ENCODE results near the gene ADAMTS6. TPM values are rescaled to one million over a fixed set of nuclear protein-coding genes. Genes with fewer than 3 reads are reported as not detected.

Gene ADAMTS6
- total RNA-seq, 1 donor = 150 TPM

- Histone ChIP-seq H3K4me2 (ENCODE audit: insufficient read depth, low read length) (peak overlapping the region; percentile 2), H3K4me3 (ENCODE audit: insufficient read depth, low read length) (no peak overlapping the region), H3K27ac (ENCODE audit: low read depth, low read length) (no peak overlapping the region), H3K27me3 (ENCODE audit: insufficient read depth, low read length) (no peaks in the 10 kb centered on the region), H2AFZ (ENCODE audit: low read length) (no peak overlapping the region), H4K20me1 (ENCODE audit: insufficient read depth, low read length) (no peaks in the 10 kb centered on the region), H3K79me2 (ENCODE audit: insufficient read depth, low read length) (peaks cover 65% of the 10 kb centered on the region), H3K36me3 (ENCODE audit: insufficient read depth, low read length) (no peaks in the 10 kb centered on the region), H3K4me1 (ENCODE audit: insufficient read depth, low read length) (peaks cover 4% of the 10 kb centered on the region), H3K9me3 (ENCODE audit: low read depth, low read length) (no peaks in the 10 kb centered on the region)
- no peak for DNase-seq (ENCODE audit: insufficient read length, low spot score, missing footprints)
- TF ChIP-seq CTCF (IDR thresholded peaks at IDR 0.05; ENCODE audit: extremely low read depth, low read depth, low read length) = no peak
Measured at GRCh38 chr5:65355301-65355700, 126.4 kb downstream of the ADAMTS6 start.

GRCh38 chr5:65341835-65342234 is 139.9 kb downstream of the ADAMTS6 start:
- Histone ChIP-seq H2AFZ (ENCODE audit: low read length) (no peak overlapping the region), H3K4me3 (ENCODE audit: insufficient read depth, low read length) (no peak overlapping the region), H3K79me2 (ENCODE audit: insufficient read depth, low read length) (peaks cover 91% of the 10 kb centered on the region), H3K36me3 (ENCODE audit: insufficient read depth, low read length) (peaks cover 4% of the 10 kb centered on the region), H3K27ac (ENCODE audit: low read depth, low read length) (no peak overlapping the region), H3K9me3 (ENCODE audit: low read depth, low read length) (no peaks in the 10 kb centered on the region), H3K4me1 (ENCODE audit: insufficient read depth, low read length) (peaks cover 3% of the 10 kb centered on the region), H3K27me3 (ENCODE audit: insufficient read depth, low read length) (no peaks in the 10 kb centered on the region), H3K4me2 (ENCODE audit: insufficient read depth, low read length) (no peak overlapping the region), H4K20me1 (ENCODE audit: insufficient read depth, low read length) (no peaks in the 10 kb centered on the region)
- TF ChIP-seq CTCF (IDR thresholded peaks at IDR 0.05; ENCODE audit: extremely low read depth, low read depth, low read length) = no peak
- DNase-seq (ENCODE audit: insufficient read length, low spot score, missing footprints) = no peak

- TF ChIP-seq CTCF (IDR thresholded peaks at IDR 0.05; ENCODE audit: extremely low read depth, low read depth, low read length) = no peak
- no peak overlapping the region for H2AFZ ChIP-seq (ENCODE audit: low read length)
- no peak overlapping the region for H3K4me3 ChIP-seq (ENCODE audit: insufficient read depth, low read length)
- H3K9me3 ChIP-seq (ENCODE audit: low read depth, low read length) = no peaks in the 10 kb centered on the region
- H3K27me3 ChIP-seq (ENCODE audit: insufficient read depth, low read length) = no peaks in the 10 kb centered on the region
- no peak overlapping the region for H3K27ac ChIP-seq (ENCODE audit: low read depth, low read length)
- DNase-seq (ENCODE audit: insufficient read length, low spot score, missing footprints) = peak; percentile 3
- H3K4me1 ChIP-seq (ENCODE audit: insufficient read depth, low read length) = peaks cover 3% of the 10 kb centered on the region
- H3K4me2 ChIP-seq (ENCODE audit: insufficient read depth, low read length) = no peak overlapping the region
- peaks cover 8% of the 10 kb centered on the region for H3K36me3 ChIP-seq (ENCODE audit: insufficient read depth, low read length)
- H4K20me1 ChIP-seq (ENCODE audit: insufficient read depth, low read length) = no peaks in the 10 kb centered on the region
- H3K79me2 ChIP-seq (ENCODE audit: insufficient read depth, low read length) = peaks cover 82% of the 10 kb centered on the region
Measured at GRCh38 chr5:65338606-65339151, 143.0 kb downstream of the ADAMTS6 start.

GRCh38 chr5:65334077-65334476 is 147.6 kb downstream of the ADAMTS6 start:
- no peak overlapping the region for H3K4me3 ChIP-seq (ENCODE audit: insufficient read depth, low read length)
- H2AFZ ChIP-seq (ENCODE audit: low read length) = no peak overlapping the region
- no peaks in the 10 kb centered on the region for H3K27me3 ChIP-seq (ENCODE audit: insufficient read depth, low read length)
- TF ChIP-seq CTCF (IDR thresholded peaks at IDR 0.05; ENCODE audit: extremely low read depth, low read depth, low read length) = no peak
- H3K9me3 ChIP-seq (ENCODE audit: low read depth, low read length) = no peaks in the 10 kb centered on the region
- no peak overlapping the region for H3K27ac ChIP-seq (ENCODE audit: low read depth, low read length)
- H3K36me3 ChIP-seq (ENCODE audit: insufficient read depth, low read length) = peaks cover 8% of the 10 kb centered on the region
- no peaks in the 10 kb centered on the region for H4K20me1 ChIP-seq (ENCODE audit: insufficient read depth, low read length)
- no peak overlapping the region for H3K4me2 ChIP-seq (ENCODE audit: insufficient read depth, low read length)
- peaks cover 19% of the 10 kb centered on the region for H3K4me1 ChIP-seq (ENCODE audit: insufficient read depth, low read length)
- DNase-seq (ENCODE audit: insufficient read length, low spot score, missing footprints) = no peak
- H3K79me2 ChIP-seq (ENCODE audit: insufficient read depth, low read length) = peaks cover 41% of the 10 kb centered on the region
